HepG2 (cell line): ENCODE measurements around the gene FFAR1. TPM values are rescaled to one million over a fixed set of nuclear protein-coding genes. Genes with fewer than 3 reads are reported as not detected.

Experiments used
- ATAC-seq: fragments of 200-7000 bp; cut with Tn5 transposase; 3 replicates; pipeline ENCODE4 v1.9.1; 2020; ENCODE audit warnings: mild to moderate bottlenecking, moderate library complexity
- BruUV-seq: library from RNA; stranded (reverse); fragments of 400-500 nt; replicated peaks from 2 replicates; lab custom pipeline; 2021; lab: Mats Ljungman, UMichigan
- CTCF ChIA-PET: fragments of 300-600 bp; formaldehyde crosslinking; extraction: SDS; loops from one replicate; lab custom pipeline; 2021; ENCODE audit warnings: low total read pairs, inconsistent platforms, low intra/inter-chr PET ratio; lab: Yijun Ruan, JAX
- POLR2A ChIA-PET: fragments of 350-600 bp; sonication (Branson Sonifier 250); formaldehyde crosslinking; loops from one replicate; lab custom pipeline; 2020; ENCODE audit warnings: antibody characterized with exemption, inconsistent platforms; lab: Yijun Ruan, JAX
- DNase-seq: peaks from one replicate; pipeline ENCODE4 v3.0.0-alpha.2; 2015; ENCODE audit warnings: low spot score
- FAIRE-seq: peaks from 3 replicates; lab custom pipeline; 2011; peaks lifted over from hg19 to GRCh38; lab: Jason Lieb, UNC
- H2AFZ ChIP-seq: one replicate; pipeline ENCODE4 v1.6.1; 2011; ENCODE audit warnings: low read length, inconsistent platforms
- H3K27ac ChIP-seq: fragments of 300-600 bp; 3 replicates; pipeline ENCODE4 v1.8.0; 2011; ENCODE audit warnings: mixed run types, mild to moderate bottlenecking, mixed read lengths, low read length, inconsistent platforms; ENCODE audit not compliant: insufficient read depth; ENCODE audit errors: extremely low read length
- H3K27me3 ChIP-seq, 2 experiments: fragments of 200-600 bp in 1 of 2; 2 replicates in 1 of 2; 3 replicates in 1 of 2; pipeline versions ENCODE4 v1.6.0 to v1.8.0; 2011; ENCODE audit warnings: low read length in 2 of 2, mild to moderate bottlenecking in 2 of 2, moderate library complexity in 2 of 2, inconsistent platforms in 1 of 2; ENCODE audit not compliant: insufficient read depth in 2 of 2, control insufficient read depth in 1 of 2
- H3K36me3 ChIP-seq, 2 experiments: fragments of 200-600 bp in 1 of 2; replicated peaks in 1 of 2; 2 replicates in 1 of 2; 3 replicates in 1 of 2; pipeline versions ENCODE4 v1.5.1 to v1.8.0; 2011; ENCODE audit warnings: low read length in 2 of 2, inconsistent platforms in 1 of 2; ENCODE audit not compliant: insufficient read depth in 2 of 2, control insufficient read depth in 1 of 2
- H3K4me1 ChIP-seq: 2 replicates; pipeline ENCODE4 v1.5.1; 2012; ENCODE audit warnings: low read length, inconsistent platforms; ENCODE audit not compliant: insufficient read depth
- H3K4me2 ChIP-seq: 2 replicates; pipeline ENCODE4 v1.6.0; 2011; ENCODE audit warnings: low read depth, low read length, inconsistent platforms
- H3K4me3 ChIP-seq, 3 experiments: fragments of 200-600 bp in 1 of 3; sonication (generic), shearing (Covaris generic) in 1 of 3; replicated peaks in 1 of 3; 2 replicates each; pipeline ENCODE4 v1.5.1; 2011 to 2016; ENCODE audit warnings: low read length in 3 of 3, inconsistent platforms in 2 of 3, low read depth in 2 of 3, mild to moderate bottlenecking in 2 of 3, control low read depth in 1 of 3, mixed read lengths in 1 of 3; ENCODE audit not compliant: insufficient read depth in 1 of 3
- H3K79me2 ChIP-seq: one replicate; pipeline ENCODE4 v1.6.1; 2011; ENCODE audit warnings: low read length, inconsistent platforms; ENCODE audit not compliant: insufficient read depth
- H3K9ac ChIP-seq: 2 replicates; pipeline ENCODE4 v1.6.0; 2011; ENCODE audit warnings: mild to moderate bottlenecking, low read depth, low read length, inconsistent platforms; ENCODE audit not compliant: insufficient read depth
- H3K9me3 ChIP-seq: 2 replicates; pipeline ENCODE4 v1.5.1; 2012; ENCODE audit warnings: mild to moderate bottlenecking, low read length
- H4K20me1 ChIP-seq: 2 replicates; pipeline ENCODE4 v1.6.0; 2011; ENCODE audit warnings: inconsistent platforms, mild to moderate bottlenecking, low read length, moderate library complexity; ENCODE audit not compliant: insufficient read depth
- CENPT ChIP-seq: sonication (generic); formaldehyde crosslinking; IDR thresholded peaks from 2 replicates; pipeline ENCODE4 v1.8.0; 2022; ENCODE audit warnings: low read depth, mild to moderate bottlenecking, moderate library complexity, missing genetic modification reagents
- DZIP1 ChIP-seq: sonication (generic); formaldehyde crosslinking; IDR thresholded peaks from 2 replicates; pipeline ENCODE4 v1.5.0; 2020; ENCODE audit warnings: mild to moderate bottlenecking, missing genetic modification reagents
- ELF4 ChIP-seq: sonication (generic); formaldehyde crosslinking; IDR thresholded peaks from 2 replicates; pipeline ENCODE4 v1.5.0; 2020; ENCODE audit warnings: missing genetic modification reagents, mild to moderate bottlenecking, moderate library complexity, borderline replicate concordance
- FOXP1 ChIP-seq, 2 experiments: fragments of 450-650 bp in 1 of 2; IDR thresholded peaks; 2 replicates each; pipeline ENCODE4 v1.6.1; 2017 to 2018; ENCODE audit warnings: antibody characterized with exemption in 1 of 2
- GLI4 ChIP-seq: sonication (generic); formaldehyde crosslinking; IDR thresholded peaks from 2 replicates; pipeline ENCODE4 v1.5.1; 2020; ENCODE audit warnings: missing genetic modification reagents, mild to moderate bottlenecking, moderate library complexity, borderline replicate concordance
- GPN1 ChIP-seq: sonication (generic); formaldehyde crosslinking; IDR thresholded peaks from 2 replicates; pipeline ENCODE4 v1.5.1; 2020; ENCODE audit warnings: missing genetic modification reagents, borderline replicate concordance
- NR1H2 ChIP-seq: sonication (generic); formaldehyde crosslinking; IDR thresholded peaks from 2 replicates; pipeline ENCODE4 v1.8.1; 2022; ENCODE audit warnings: low read depth, missing genetic modification reagents, borderline replicate concordance
- RXRA ChIP-seq: sonication (generic); formaldehyde crosslinking; IDR thresholded peaks from 2 replicates; pipeline ENCODE4 v1.5.1; 2020; ENCODE audit warnings: missing genetic modification reagents
- ZFP62 ChIP-seq: sonication (generic); formaldehyde crosslinking; IDR thresholded peaks from 2 replicates; pipeline ENCODE4 v1.4.0; 2020; ENCODE audit warnings: missing genetic modification reagents
- ZNF253 ChIP-seq: sonication (generic); formaldehyde crosslinking; IDR thresholded peaks from 2 replicates; pipeline ENCODE4 v1.8.0; 2022; ENCODE audit warnings: mild to moderate bottlenecking, missing genetic modification reagents, borderline replicate concordance
- ZNF549 ChIP-seq: sonication (generic); formaldehyde crosslinking; IDR thresholded peaks from 2 replicates; pipeline ENCODE4 v1.5.0; 2020; ENCODE audit warnings: missing genetic modification reagents
- ZNF737 ChIP-seq: sonication (generic); formaldehyde crosslinking; IDR thresholded peaks from 2 replicates; pipeline ENCODE4 v1.5.0; 2020; ENCODE audit warnings: missing genetic modification reagents, mild to moderate bottlenecking, borderline replicate concordance
- ZSCAN25 ChIP-seq: sonication (generic); formaldehyde crosslinking; IDR thresholded peaks from 2 replicates; pipeline ENCODE4 v1.8.0; 2022; ENCODE audit warnings: mild to moderate bottlenecking, missing genetic modification reagents
- WGBS: methylation state at CpG from one replicate; pipeline ENCODE4 v1.1.6; 2017; ENCODE audit warnings: low lambda C conversion rate; 5-methylcytosine and 5-hydroxymethylcytosine counted together
- in situ Hi-C: cut with HindIII; loops from 2 replicates; pipeline ENCODE4 v1.10.0; 2017; ENCODE audit warnings: low pct_unique_long_range_greater_than_20kb; ENCODE audit not compliant: extremely low pct_ligation_motif_present
- intact Hi-C: fragments of 100-400 bp; cut with micrococcal nuclease; formaldehyde crosslinking; loops from one replicate; pipeline ENCODE4 v1.10.0; 2022; ENCODE audit not compliant: unreplicated experiment
- polyA plus RNA-seq, 8 experiments: library from polyadenylated mRNA; depleted of rRNA in 3 of 8; stranded (reverse) in 7 of 8; unstranded in 1 of 8; fragments of >200 nt; fragmentation: Illumina TruSeq in 4 of 8; extraction: Trizol in 4 of 8; gene quantifications; 2 replicates each; pipeline versions ENCODE4 v1.2.1 to v1.2.3, GENCODE V29; 2011 to 2016; ENCODE audit warnings: low read depth in 4 of 8, missing spikeins in 1 of 8, mixed read lengths in 1 of 8; ENCODE audit not compliant: insufficient read depth in 1 of 8
- total RNA-seq, 5 experiments: library from RNA; depleted of rRNA; stranded (reverse); fragments of >200 nt; fragmentation: Illumina TruSeq; extraction: Trizol; gene quantifications; 2 replicates each; pipeline ENCODE4 v1.2.3, GENCODE V29; 2016; ENCODE audit warnings: low read depth in 1 of 5

FFAR1 gene
- total and polyA plus RNA-seq, 2 of the 13 experiments (the other 11 are each of a cell fraction or from before 2014, with no cell fraction given): not detected

GRCh38 chr19:35344511-35345031, 3.1 kb upstream of the FFAR1 start:
- in situ Hi-C loops (no loop called here), intact Hi-C loops (no loop called here)
- FAIRE-seq (no peak), DNase-seq (no peak), ATAC-seq (no peak)
- ChIA-PET POLR2A (no interaction called here), CTCF (no interaction called here)
- Histone ChIP-seq H3K4me2 (no peak overlapping the region), H4K20me1 (no peaks in the 10 kb centered on the region), H3K9ac (no peak overlapping the region), H3K9me3 (no peaks in the 10 kb centered on the region), H3K36me3 (no peaks in the 10 kb centered on the region), H3K27ac (no peak overlapping the region), H3K79me2 (no peaks in the 10 kb centered on the region), H2AFZ (no peak overlapping the region), H3K27me3 (no peaks in the 10 kb centered on the region), H3K4me1 (peaks cover 42% of the 10 kb centered on the region), H3K4me3 (no peak overlapping the region)
- TF ChIP-seq ZSCAN25 (peak; percentile 42; the same call in 1 of the 2 replicates), FOXP1 (IDR thresholded peaks at IDR 0.05) (no peak), FOXP1 (CRISPR knock-in tag; IDR thresholded peaks at IDR 0.05) (no peak), CENPT (no peak), ZNF253 (no peak)
- BruUV-seq: no TSS peak
- WGBS: 70% methylated on average over 8 of the region's 17 CpGs

GRCh38 chr19:35345671-35346111, 2.0 kb upstream of the FFAR1 start:
- Histone ChIP-seq H3K27ac (no peak overlapping the region), H3K9me3 (no peaks in the 10 kb centered on the region), H3K36me3 (no peaks in the 10 kb centered on the region), H3K4me1 (peaks cover 42% of the 10 kb centered on the region), H3K4me2 (no peak overlapping the region), H3K4me3 (no peak overlapping the region), H3K9ac (no peak overlapping the region), H3K79me2 (no peaks in the 10 kb centered on the region), H4K20me1 (no peaks in the 10 kb centered on the region), H3K27me3 (0 out of 5 replicates have a peak, but pooled peaks cover 0 to 1% of the 10 kb centered on the region in 2 experiments), H2AFZ (no peak overlapping the region)
- ATAC-seq (no peak), DNase-seq (no peak), FAIRE-seq (no peak)
- in situ Hi-C loops: no loop called here
- ChIA-PET POLR2A (no interaction called here), CTCF (no interaction called here)
- 91% methylated on average over 6 of the region's 11 CpGs for WGBS
- intact Hi-C loops: no loop called here
- BruUV-seq: no TSS peak
- TF ChIP-seq ZNF549 (CRISPR knock-in tag) (no peak), GPN1 (CRISPR knock-in tag) (no peak), RXRA (CRISPR knock-in tag) (no peak), ZFP62 (CRISPR knock-in tag) (no peak), DZIP1 (no peak), GLI4 (CRISPR knock-in tag) (no peak), NR1H2 (CRISPR knock-in tag) (no peak), ELF4 (no peak), ZNF737 (CRISPR knock-in tag) (no peak)
